Astrocyte (in vitro differentiated cells and primary cell): ENCODE results near the gene ZNF618. TPM values are rescaled to one million over a fixed set of nuclear protein-coding genes. Genes with fewer than 3 reads are reported as not detected.

Experiments
- DNase-seq: peaks from one replicate; pipeline ENCODE4 v3.0.0-alpha.2; 2010; ENCODE audit warnings: low read depth
- FAIRE-seq: peaks from 2 replicates; lab custom pipeline; 2011; peaks lifted over from hg19 to GRCh38; lab: Jason Lieb, UNC
- H2AFZ ChIP-seq: 2 replicates; pipeline ENCODE4 v1.6.0; 2012; ENCODE audit warnings: low read depth, low read length, inconsistent platforms
- H3K27ac ChIP-seq: 2 replicates; pipeline ENCODE4 v1.5.1; 2011; ENCODE audit warnings: low read depth, low read length, inconsistent platforms
- H3K27me3 ChIP-seq: 2 replicates; pipeline ENCODE4 v1.6.0; 2011; ENCODE audit warnings: low read length, inconsistent platforms; ENCODE audit not compliant: insufficient read depth
- H3K36me3 ChIP-seq: 2 replicates; pipeline ENCODE4 v1.5.1; 2011; ENCODE audit warnings: low read length, inconsistent platforms; ENCODE audit not compliant: insufficient read depth
- H3K4me1 ChIP-seq: 2 replicates; pipeline ENCODE4 v1.5.1; 2011; ENCODE audit warnings: low read length, inconsistent platforms; ENCODE audit not compliant: insufficient read depth
- H3K4me2 ChIP-seq: 2 replicates; pipeline ENCODE4 v1.6.0; 2012; ENCODE audit warnings: low read length, inconsistent platforms
- H3K4me3 ChIP-seq: 2 replicates; pipeline ENCODE4 v1.5.1; 2011; ENCODE audit warnings: low read depth, mild to moderate bottlenecking, low read length, inconsistent platforms; ENCODE audit not compliant: insufficient read depth
- H3K79me2 ChIP-seq: 2 replicates; pipeline ENCODE4 v1.6.0; 2012; ENCODE audit warnings: mild to moderate bottlenecking, low read length, inconsistent platforms; ENCODE audit not compliant: insufficient read depth
- H3K9ac ChIP-seq: 2 replicates; pipeline ENCODE4 v1.6.0; 2012; ENCODE audit warnings: mild to moderate bottlenecking, low read length, inconsistent platforms
- H3K9me3 ChIP-seq: 2 replicates; pipeline ENCODE4 v1.5.1; 2012; ENCODE audit warnings: low read depth, mild to moderate bottlenecking, low read length, inconsistent platforms; ENCODE audit not compliant: insufficient read depth
- H4K20me1 ChIP-seq: 2 replicates; pipeline ENCODE4 v1.6.0; 2012; ENCODE audit warnings: low read length, inconsistent platforms; ENCODE audit not compliant: insufficient read depth
- H3K27ac Mint-ChIP-seq: one replicate; pipeline ENCODE4 v1.8.0; 2021; ENCODE audit warnings: mild to moderate bottlenecking, mixed read lengths; ENCODE audit not compliant: unreplicated experiment
- H3K27me3 Mint-ChIP-seq: one replicate; pipeline ENCODE4 v1.8.0; 2021; ENCODE audit warnings: low read depth, mixed read lengths; ENCODE audit not compliant: unreplicated experiment
- H3K36me3 Mint-ChIP-seq: one replicate; pipeline ENCODE4 v1.8.0; 2021; ENCODE audit warnings: low read depth, mixed read lengths; ENCODE audit not compliant: unreplicated experiment
- H3K4me1 Mint-ChIP-seq: one replicate; pipeline ENCODE4 v1.8.0; 2021; ENCODE audit warnings: low read depth, mixed read lengths; ENCODE audit not compliant: unreplicated experiment
- H3K4me3 Mint-ChIP-seq: one replicate; pipeline ENCODE4 v1.8.0; 2021; ENCODE audit warnings: mild to moderate bottlenecking, moderate library complexity, mixed read lengths; ENCODE audit not compliant: unreplicated experiment
- H3K9me3 Mint-ChIP-seq: one replicate; pipeline ENCODE4 v1.8.0; 2021; ENCODE audit warnings: mild to moderate bottlenecking, mixed read lengths; ENCODE audit not compliant: unreplicated experiment
- CTCF ChIP-seq: IDR thresholded peaks from 2 replicates; pipeline ENCODE4 v1.5.1; 2011; ENCODE audit warnings: low read depth, mild to moderate bottlenecking, inconsistent platforms, low read length, moderate library complexity; ENCODE audit not compliant: insufficient read depth
- EZH2 ChIP-seq: IDR thresholded peaks from 2 replicates; pipeline ENCODE4 v1.6.1; 2012; ENCODE audit warnings: mild to moderate bottlenecking, low read length, inconsistent platforms; ENCODE audit not compliant: insufficient read depth
- total RNA-seq: library from RNA; stranded (reverse); gene quantifications from 2 replicates; pipeline ENCODE4 v1.2.1, GENCODE V29; 2021

ZNF618 gene
- total RNA-seq, 1 donor from 2014 or later: 30.1 TPM

GRCh38 chr9:113916931-113917330 is 40.8 kb downstream of the ZNF618 start:
- H3K9ac ChIP-seq: no peak overlapping the region
- no peak overlapping the region for H3K27ac ChIP-seq
- FAIRE-seq (no peak), DNase-seq (no peak)
- H3K4me3 ChIP-seq: no peak overlapping the region
- H3K27me3 ChIP-seq: no peaks in the 10 kb centered on the region
- H3K4me3 Mint-ChIP-seq: no peak overlapping the region
- H2AFZ ChIP-seq: no peak overlapping the region
- H3K4me2 ChIP-seq: no peak overlapping the region
- H3K27ac Mint-ChIP-seq: no peak overlapping the region
- no peaks in the 10 kb centered on the region for H3K4me1 ChIP-seq
- H3K4me1 Mint-ChIP-seq: peaks cover 7% of the 10 kb centered on the region
- H3K36me3 ChIP-seq: no peaks in the 10 kb centered on the region
- no peak for TF ChIP-seq EZH2
- TF ChIP-seq CTCF: no peak
- no peaks in the 10 kb centered on the region for H3K9me3 Mint-ChIP-seq
- peaks cover 2% of the 10 kb centered on the region for H3K27me3 Mint-ChIP-seq
- no peaks in the 10 kb centered on the region for H3K9me3 ChIP-seq
- peaks cover 19% of the 10 kb centered on the region for H3K36me3 Mint-ChIP-seq
- H4K20me1 ChIP-seq: peaks cover 93% of the 10 kb centered on the region
- peaks cover 86% of the 10 kb centered on the region for H3K79me2 ChIP-seq

DNA sequence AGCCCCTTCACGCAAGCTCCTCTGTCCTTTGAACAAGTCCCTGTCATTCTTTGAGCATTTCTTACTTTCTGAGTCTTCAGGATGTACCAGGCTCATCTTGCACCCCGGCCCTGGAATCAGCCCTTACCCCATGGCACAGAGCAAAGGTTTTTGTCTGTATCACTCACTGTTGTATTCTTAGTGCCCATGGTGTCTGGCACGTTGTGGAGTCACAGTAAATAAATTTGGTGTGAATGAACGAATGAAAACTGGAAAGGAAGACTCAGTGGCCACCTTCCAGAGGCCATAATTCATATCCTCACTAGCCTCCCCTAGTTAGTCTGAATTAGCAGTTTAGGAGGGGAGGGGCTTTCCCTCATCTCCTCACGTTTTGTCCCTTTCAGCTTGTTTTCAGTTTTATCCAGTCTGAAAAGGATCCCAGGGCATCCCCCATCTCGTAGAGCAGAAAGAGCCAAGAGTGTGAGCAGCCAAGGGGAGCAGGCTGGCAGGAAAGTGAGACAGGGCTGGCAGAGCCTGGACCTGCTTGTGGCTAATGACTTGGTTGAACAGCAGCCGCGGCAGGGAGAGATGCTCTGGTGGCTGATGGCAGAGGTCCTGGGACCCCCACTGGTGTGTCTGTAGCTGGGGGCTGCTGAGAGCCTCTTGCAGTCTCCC is 42.7 kb downstream of the ZNF618 start:
- H3K27me3 ChIP-seq: no peaks in the 10 kb centered on the region
- H3K27ac ChIP-seq: no peak overlapping the region
- H3K9ac ChIP-seq: no peak overlapping the region
- Mint-ChIP-seq H3K9me3 (no peaks in the 10 kb centered on the region), H3K27me3 (peaks cover 2% of the 10 kb centered on the region), H3K4me1 (peaks cover 5% of the 10 kb centered on the region), H3K4me3 (no peak overlapping the region), H3K27ac (no peak overlapping the region), H3K36me3 (peaks cover 15% of the 10 kb centered on the region)
- no peaks in the 10 kb centered on the region for H3K36me3 ChIP-seq
- H2AFZ ChIP-seq: no peak overlapping the region
- H4K20me1 ChIP-seq: peaks cover 89% of the 10 kb centered on the region
- TF ChIP-seq EZH2 (no peak), CTCF (no peak)
- H3K79me2 ChIP-seq: peaks cover 84% of the 10 kb centered on the region
- no peak for DNase-seq
- FAIRE-seq: no peak
- H3K9me3 ChIP-seq: no peaks in the 10 kb centered on the region
- H3K4me1 ChIP-seq: no peaks in the 10 kb centered on the region
- H3K4me3 ChIP-seq: no peak overlapping the region
- no peak overlapping the region for H3K4me2 ChIP-seq

DNA sequence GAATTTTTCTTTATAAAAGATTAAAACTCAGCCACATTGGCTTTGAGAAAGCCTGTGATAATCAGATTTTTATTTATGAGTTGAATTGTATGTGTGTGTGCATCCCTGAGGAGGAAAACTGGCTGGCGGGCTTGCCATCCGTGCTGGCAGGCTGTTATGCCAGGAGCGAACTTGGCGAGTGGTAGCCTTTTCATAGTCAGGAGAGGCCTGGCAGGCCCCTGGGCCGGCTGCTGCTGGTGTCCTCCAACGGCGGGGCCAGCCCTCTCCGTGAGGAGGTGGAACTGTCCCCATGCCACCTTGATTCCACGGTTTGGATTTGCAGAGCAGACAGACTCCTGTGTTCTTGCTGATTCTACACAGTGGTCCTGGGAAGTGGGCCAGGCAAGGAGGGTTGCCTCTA is 43.3 kb downstream of the ZNF618 start:
- H3K27ac ChIP-seq: no peak overlapping the region
- no peak for FAIRE-seq
- no peak overlapping the region for H3K27ac Mint-ChIP-seq

More for the DNA sequence above, 43.3 kb downstream of the ZNF618 start:
- Histone ChIP-seq H3K9ac (no peak overlapping the region), H4K20me1 (peaks cover 84% of the 10 kb centered on the region), H3K36me3 (no peaks in the 10 kb centered on the region), H3K4me2 (no peak overlapping the region), H3K79me2 (peaks cover 87% of the 10 kb centered on the region), H2AFZ (no peak overlapping the region), H3K4me3 (no peak overlapping the region), H3K27me3 (no peaks in the 10 kb centered on the region), H3K4me1 (no peaks in the 10 kb centered on the region), H3K9me3 (no peaks in the 10 kb centered on the region)
- TF ChIP-seq CTCF (no peak), EZH2 (no peak)
- no peak for DNase-seq
- H3K4me3 Mint-ChIP-seq: no peak overlapping the region
- H3K27me3 Mint-ChIP-seq: peaks cover 2% of the 10 kb centered on the region
- peaks cover 5% of the 10 kb centered on the region for H3K4me1 Mint-ChIP-seq
- peaks cover 15% of the 10 kb centered on the region for H3K36me3 Mint-ChIP-seq
- no peaks in the 10 kb centered on the region for H3K9me3 Mint-ChIP-seq
